Retinal pigment epithelial cell (primary cell): Measurements from ENCODE around the gene SMC6.

Experiments
- DNase-seq: peaks from one replicate; pipeline ENCODE4 v3.0.0-alpha.2; 2010; ENCODE audit warnings: low read depth
- H3K4me3 ChIP-seq: 2 replicates; pipeline ENCODE4 v1.5.1; 2011; ENCODE audit warnings: mild to moderate bottlenecking, low read length, control low read depth, moderate library complexity
- CTCF ChIP-seq: conservative IDR thresholded peaks from 2 replicates; pipeline ENCODE4 v1.5.1; 2011; ENCODE audit warnings: low read depth, low read length, control low read depth, inconsistent platforms

Gene SMC6

GRCh38 chr2:17620841-17621240, 132.8 kb downstream of the SMC6 start:
- no peak for TF ChIP-seq CTCF
- DNase-seq, result peak; percentile 44
- H3K4me3 ChIP-seq, result no peak overlapping the region

- no peak for TF ChIP-seq CTCF
- DNase-seq, result peak; percentile 12
- H3K4me3 ChIP-seq, result no peak overlapping the region
Observed at GRCh38 chr2:17620280-17620679, 133.3 kb downstream of the SMC6 start.

GRCh38 chr2:17617955-17618354, 135.7 kb downstream of the SMC6 start:
- no peak for DNase-seq
- no peak overlapping the region for H3K4me3 ChIP-seq
- no peak for TF ChIP-seq CTCF

- no peak for DNase-seq
- no peak for TF ChIP-seq CTCF
- H3K4me3 ChIP-seq, result no peak overlapping the region
Observed at GRCh38 chr2:17617516-17617915, 136.1 kb downstream of the SMC6 start.

- no peak for DNase-seq
- no peak for TF ChIP-seq CTCF
- H3K4me3 ChIP-seq, result no peak overlapping the region
Observed at GRCh38 chr2:17616405-17616804, 137.2 kb downstream of the SMC6 start.

GRCh38 chr2:17615728-17616351, 137.8 kb downstream of the SMC6 start:
- DNase-seq, result no peak
- no peak for TF ChIP-seq CTCF
- H3K4me3 ChIP-seq, result no peak overlapping the region

GRCh38 chr2:17615147-17615546, 138.5 kb downstream of the SMC6 start:
- TF ChIP-seq CTCF, result no peak
- no peak for DNase-seq
- no peak overlapping the region for H3K4me3 ChIP-seq
